ENCODE measurements around the gene LMX1B.

- no peak for TF ChIP-seq POLR2A (IDR thresholded peaks at IDR 0.05)
- no peak for TF ChIP-seq CTCF (IDR thresholded peaks at IDR 0.05)
These were observed 31.8 kb upstream of the LMX1B start for GRCh38 chr9:126581893-126582292.
